ENCODE measurements around the gene CLIC2.
"Not testable (repeated sequence)": the region's sequence is repeated elsewhere in the genome, so short reads cannot be mapped to it uniquely, and the experiment has no call there.

Gene CLIC2

GRCh38 chrX:155334486-155335336 lies at the start of gene CLIC2:
TSS of gene CLIC2 (minus strand) at chrX:155334614. CDS start at chrX:155334427, 187 bp downstream.
- no peak for DNase-seq (ENCODE audit: low read depth)

DNA sequence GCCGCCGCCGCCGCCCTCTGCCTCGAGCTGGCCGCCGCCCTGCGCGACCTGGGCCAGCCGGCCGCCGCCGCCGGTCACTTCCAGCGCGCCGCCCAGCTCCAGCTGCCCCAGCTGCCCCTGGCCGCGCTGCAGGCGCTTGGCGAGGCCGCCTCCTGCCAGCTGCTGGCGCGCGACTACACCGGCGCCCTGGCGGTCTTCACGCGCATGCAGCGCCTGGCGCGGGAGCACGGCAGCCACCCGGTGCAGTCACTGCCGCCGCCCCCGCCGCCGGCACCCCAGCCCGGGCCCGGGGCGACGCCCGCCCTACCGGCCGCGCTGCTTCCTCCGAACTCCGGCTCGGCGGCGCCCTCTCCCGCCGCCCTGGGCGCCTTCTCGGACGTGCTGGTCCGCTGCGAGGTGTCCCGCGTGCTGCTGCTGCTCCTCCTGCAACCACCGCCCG lies 48.1 kb upstream of the CLIC2 start:
- not testable (repeated sequence) for DNase-seq (ENCODE audit: low read depth)

GRCh38 chrX:155381843-155382528 lies 47.6 kb upstream of the CLIC2 start, which contains the start of gene F8A2:
TSS of gene F8A2 (plus strand) at chrX:155382095. CDS start at chrX:155382115, 20 bp downstream.
- DNase-seq (ENCODE audit: low read depth), result not testable (repeated sequence)

GRCh38 chrX:155379802-155380201 lies 45.4 kb upstream of the CLIC2 start:
- not testable (repeated sequence) for DNase-seq (ENCODE audit: low read depth)

GRCh38 chrX:155373777-155374458 lies 39.5 kb upstream of the CLIC2 start:
- not testable (repeated sequence) for DNase-seq (ENCODE audit: low read depth)

GRCh38 chrX:155363712-155364111 lies 29.3 kb upstream of the CLIC2 start:
- DNase-seq (ENCODE audit: low read depth), result not testable (repeated sequence)

DNA sequence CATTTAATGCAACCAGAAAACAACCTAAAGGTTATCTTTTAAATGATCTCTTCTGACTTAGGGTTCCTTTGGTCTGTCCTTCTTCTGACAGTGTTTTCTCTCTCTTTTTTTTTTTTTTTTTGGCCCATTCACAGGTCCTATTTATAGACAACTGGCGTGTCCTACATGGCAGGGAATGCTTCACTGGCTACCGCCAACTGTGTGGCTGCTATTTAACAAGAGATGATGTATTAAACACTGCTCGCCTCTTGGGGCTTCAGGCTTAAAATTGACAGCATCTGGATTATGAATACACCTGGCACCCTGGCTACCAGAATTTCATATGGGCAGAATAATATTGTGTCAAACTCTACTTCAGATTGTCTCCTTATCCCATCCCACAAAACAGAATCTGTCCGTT lies 15.0 kb upstream of the CLIC2 start:
- not testable (repeated sequence) for DNase-seq (ENCODE audit: low read depth)

- DNase-seq (ENCODE audit: low read depth), result not testable (repeated sequence)
Measured at GRCh38 chrX:155345689-155346088, 11.3 kb upstream of the CLIC2 start.

DNA sequence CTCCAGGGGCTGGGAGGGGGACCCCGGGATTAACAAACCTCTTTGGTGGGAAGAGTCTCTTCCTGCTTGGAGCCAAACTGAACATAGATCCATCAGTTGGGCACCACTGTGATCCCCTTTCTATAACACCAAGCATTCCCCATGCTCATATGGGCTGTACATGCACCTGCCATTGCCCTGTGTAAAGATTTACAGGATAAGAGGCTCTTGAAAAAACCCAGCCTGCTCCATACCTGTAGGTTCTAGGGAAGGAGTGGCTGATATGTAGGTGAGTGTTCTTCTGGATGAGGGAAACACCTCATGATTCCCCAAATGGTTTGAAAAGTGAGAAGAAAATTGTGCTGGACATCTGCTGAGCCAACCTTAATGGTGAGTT lies 911 bp upstream of the CLIC2 start:
- not testable (repeated sequence) for DNase-seq (ENCODE audit: low read depth)

GRCh38 chrX:155333544-155334100 lies 792 bp downstream of the CLIC2 start:
- DNase-seq (ENCODE audit: low read depth), result no peak

DNA sequence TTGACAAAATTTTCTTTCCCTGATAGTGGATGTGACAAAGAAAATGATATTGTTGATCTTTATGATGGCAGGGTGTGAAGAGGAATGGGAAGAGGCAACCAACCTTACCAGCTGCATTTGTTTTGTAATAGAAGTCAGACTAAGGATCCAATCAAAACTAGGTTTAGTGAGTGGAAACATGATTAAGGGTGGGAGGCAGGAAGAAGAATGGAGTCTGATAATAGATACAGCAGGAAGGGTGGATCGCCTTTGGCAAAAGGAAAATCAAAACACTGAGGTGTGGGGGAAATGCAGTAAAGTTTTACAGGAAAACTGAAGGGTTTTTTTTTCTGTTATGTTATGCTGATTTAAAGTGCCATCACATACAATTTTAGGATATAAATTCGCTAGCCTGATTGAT lies 3.4 kb downstream of the CLIC2 start:
- DNase-seq (ENCODE audit: low read depth), result no peak

- DNase-seq (ENCODE audit: low read depth), result no peak
Measured at GRCh38 chrX:155329293-155329692, 5.1 kb downstream of the CLIC2 start.

- no peak for DNase-seq (ENCODE audit: low read depth)
Measured at GRCh38 chrX:155326610-155327009, 7.8 kb downstream of the CLIC2 start.

GRCh38 chrX:155314260-155314659 lies 20.2 kb downstream of the CLIC2 start:
- no peak for DNase-seq (ENCODE audit: low read depth)

- DNase-seq (ENCODE audit: low read depth), result no peak
Measured at GRCh38 chrX:155313766-155314165, 20.6 kb downstream of the CLIC2 start.

DNA sequence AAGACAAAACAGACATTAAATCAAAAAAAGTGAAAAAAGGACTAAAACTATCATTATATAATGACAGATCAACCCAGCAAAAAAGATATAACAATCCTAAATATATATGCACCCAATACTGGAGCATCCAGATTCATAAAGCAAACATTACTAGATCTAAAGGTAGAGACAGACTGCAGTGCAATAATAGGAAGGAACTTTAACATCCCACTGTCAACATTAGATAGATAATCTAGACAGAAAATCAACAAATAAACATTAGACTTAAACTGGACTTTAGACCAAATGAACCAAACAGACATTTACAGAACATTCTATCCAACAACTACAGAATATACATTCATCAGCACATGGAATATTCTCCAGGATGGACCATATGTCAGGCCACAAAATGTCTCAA lies 40.6 kb downstream of the CLIC2 start:
- no peak for DNase-seq (ENCODE audit: low read depth)

DNA sequence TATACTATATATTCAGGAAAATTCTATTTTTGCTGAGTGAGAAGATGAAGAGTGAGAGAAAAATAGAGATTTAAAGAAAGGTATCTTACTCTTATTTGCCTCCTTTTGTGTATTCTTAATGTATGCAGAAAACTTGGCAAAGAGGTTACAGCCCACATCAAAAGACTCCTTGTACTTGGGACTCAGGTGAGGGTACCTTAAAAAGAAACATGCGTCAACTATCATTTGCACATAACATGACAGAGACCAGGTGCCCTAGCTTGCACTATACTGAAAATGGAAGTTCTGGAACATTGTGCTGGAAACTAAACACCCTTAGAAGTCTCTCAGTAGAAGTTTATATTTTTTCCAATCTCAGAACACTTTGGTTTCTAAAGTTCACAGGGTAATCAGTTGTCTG lies 54.5 kb downstream of the CLIC2 start:
- DNase-seq (ENCODE audit: low read depth), result no peak

GRCh38 chrX:155270969-155271368 lies 63.4 kb downstream of the CLIC2 start:
- no peak for DNase-seq (ENCODE audit: low read depth)

- not testable (repeated sequence) for DNase-seq (ENCODE audit: low read depth)
Measured at GRCh38 chrX:155267995-155268394, 66.4 kb downstream of the CLIC2 start.

DNA sequence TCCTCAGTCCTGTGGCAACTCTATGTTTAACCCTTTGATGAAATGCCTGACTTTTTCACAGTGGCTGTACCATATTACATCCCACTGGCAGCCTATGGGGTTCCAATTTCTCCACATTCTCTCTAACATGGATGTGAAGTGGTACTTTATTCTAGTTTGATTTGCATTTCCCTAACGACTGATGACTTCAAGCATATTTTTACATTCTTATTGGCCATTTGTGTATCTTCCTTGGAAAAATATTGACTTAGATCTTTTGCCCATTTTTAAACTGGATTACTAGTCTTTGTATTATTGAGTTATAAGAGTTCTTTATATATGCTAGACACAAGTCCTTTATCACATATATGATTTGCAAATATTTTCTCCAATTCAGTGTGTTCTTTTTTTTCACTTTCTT lies 68.0 kb downstream of the CLIC2 start:
- DNase-seq (ENCODE audit: low read depth), result no peak

DNA sequence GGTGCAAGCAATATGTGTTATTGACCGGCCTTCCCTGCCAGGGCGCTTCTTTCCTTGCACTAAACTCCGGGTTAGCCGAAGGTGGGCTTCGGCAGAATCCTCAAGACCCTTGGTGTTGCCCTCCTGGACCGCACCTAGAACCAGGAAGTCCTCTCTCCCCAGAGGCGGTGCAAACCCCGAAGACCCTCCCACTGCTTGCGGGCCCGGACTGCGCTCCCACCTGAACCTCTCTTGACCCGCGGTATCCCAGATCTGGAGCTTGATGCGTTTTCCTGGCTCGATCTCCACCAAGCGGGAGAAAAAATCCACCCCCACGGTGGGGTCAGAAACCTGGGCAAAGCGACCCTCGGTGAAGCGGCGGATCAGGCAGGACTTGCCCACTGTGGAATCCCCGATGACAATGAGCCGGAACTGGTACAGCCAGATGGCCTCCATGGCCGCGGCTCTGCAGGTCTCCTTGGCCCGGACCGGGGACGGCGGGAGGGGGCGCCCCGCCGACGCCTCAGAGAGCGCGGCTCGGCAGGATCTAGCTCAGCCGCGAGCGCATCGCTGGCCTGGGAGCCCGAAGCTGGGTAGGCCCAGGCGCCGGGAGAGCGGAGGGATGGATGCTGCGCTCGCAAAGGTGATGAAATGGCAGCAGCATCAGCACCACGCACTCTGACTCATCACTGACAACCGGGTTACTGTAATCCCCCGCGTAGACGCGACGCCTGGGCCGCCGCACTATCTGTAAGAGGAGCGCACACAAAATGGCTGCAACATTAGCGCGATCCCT lies 70.4 kb downstream of the CLIC2 start, which contains the start of gene RAB39B:
Gene RAB39B, minus strand, starts transcription at position 638 of the 775 bp plus-strand sequence. Its CDS starts 203 bp downstream, at position 435.
- DNase-seq (ENCODE audit: low read depth), result peak; percentile 8

All from non-pigmented ciliary epithelial cell (primary cell).